ENCODE results near the gene GIT1.
A peak's percentile ranks its signal among the peaks of the same experiment; 100 is the strongest.

The GIT1 gene

GRCh38 chr17:29591146-29591736 is 1.8 kb upstream of the GIT1 start:
- peak overlapping the region; percentile 82 to 91 for H3K4me3 Mint-ChIP-seq
- H3K27me3 Mint-ChIP-seq: no peaks in the 10 kb centered on the region
- peak; percentile 23 for ATAC-seq
- no peaks in the 10 kb centered on the region for H3K9me3 Mint-ChIP-seq
- H3K27ac Mint-ChIP-seq: peak overlapping the region; percentile 74 to 81
- peaks cover 81% of the 10 kb centered on the region for H3K4me1 Mint-ChIP-seq
- peak; percentile 60 to 63 for DNase-seq

DNA sequence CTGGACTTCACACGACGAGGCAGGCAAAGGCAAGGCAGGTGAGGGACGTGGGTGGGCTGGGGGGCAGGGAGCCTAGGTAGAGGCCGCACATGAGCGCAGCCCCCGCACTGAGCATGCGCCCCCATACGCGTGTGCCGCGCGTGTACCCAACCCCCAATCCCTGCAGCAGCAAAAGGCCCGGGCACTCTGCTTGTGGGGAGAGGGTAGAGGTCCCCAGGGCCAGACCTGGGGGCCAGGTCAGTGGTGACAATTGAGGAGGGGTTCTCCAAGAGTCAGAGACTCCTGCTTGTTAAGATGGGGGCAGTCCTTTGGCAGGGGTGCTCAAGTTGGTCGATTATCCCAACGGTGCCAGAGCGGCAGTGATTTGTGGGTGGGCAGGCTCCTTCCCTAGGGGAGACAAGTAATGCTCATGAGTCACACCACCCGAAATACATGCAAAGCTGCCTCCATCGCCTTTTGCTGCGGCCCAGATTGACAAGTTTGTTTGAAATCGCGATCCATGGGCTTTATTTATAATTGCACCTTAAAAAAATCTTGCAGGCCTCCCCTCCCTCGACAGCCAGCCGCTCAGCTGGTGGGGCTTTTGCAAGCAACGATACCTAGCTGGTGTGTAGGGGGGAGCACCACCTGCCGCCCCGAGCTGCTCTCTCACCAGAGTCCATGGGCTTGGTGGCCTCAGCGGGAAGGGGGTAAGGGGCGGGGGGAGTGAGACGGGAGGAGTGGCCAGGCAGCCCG is 1.1 kb upstream of the GIT1 start:
- H3K4me3 Mint-ChIP-seq: peak overlapping the region; percentile 82 to 91
- no peaks in the 10 kb centered on the region for H3K9me3 Mint-ChIP-seq
- H3K27ac Mint-ChIP-seq: peak overlapping the region in 1 of 2 donors; percentile 59
- ATAC-seq: no peak
- peak; percentile 46 to 51 for DNase-seq
- no peaks in the 10 kb centered on the region for H3K27me3 Mint-ChIP-seq
- peaks cover 85% of the 10 kb centered on the region for H3K4me1 Mint-ChIP-seq

- peak in 1 of 2 donors; percentile 59 for DNase-seq
- peak overlapping the region; percentile 95 to 98 for H3K4me3 Mint-ChIP-seq
- ATAC-seq: peak; percentile 30
- H3K9me3 Mint-ChIP-seq: no peaks in the 10 kb centered on the region
- H3K27me3 Mint-ChIP-seq: no peaks in the 10 kb centered on the region
- peak overlapping the region; percentile 41 to 84 for H3K27ac Mint-ChIP-seq
- H3K4me1 Mint-ChIP-seq: peaks cover 86% of the 10 kb centered on the region
These were observed 661 bp downstream of the GIT1 start for GRCh38 chr17:29588562-29589411.

GRCh38 chr17:29588017-29588561 is 1.4 kb downstream of the GIT1 start:
- Mint-ChIP-seq H3K4me3 (peak overlapping the region; percentile 95 to 98), H3K9me3 (no peaks in the 10 kb centered on the region), H3K4me1 (peaks cover 85% of the 10 kb centered on the region), H3K27ac (peak overlapping the region; percentile 84 to 95), H3K27me3 (no peaks in the 10 kb centered on the region)
- ATAC-seq: peak; percentile 8
- DNase-seq: peak in 1 of 2 donors; percentile 48

DNA sequence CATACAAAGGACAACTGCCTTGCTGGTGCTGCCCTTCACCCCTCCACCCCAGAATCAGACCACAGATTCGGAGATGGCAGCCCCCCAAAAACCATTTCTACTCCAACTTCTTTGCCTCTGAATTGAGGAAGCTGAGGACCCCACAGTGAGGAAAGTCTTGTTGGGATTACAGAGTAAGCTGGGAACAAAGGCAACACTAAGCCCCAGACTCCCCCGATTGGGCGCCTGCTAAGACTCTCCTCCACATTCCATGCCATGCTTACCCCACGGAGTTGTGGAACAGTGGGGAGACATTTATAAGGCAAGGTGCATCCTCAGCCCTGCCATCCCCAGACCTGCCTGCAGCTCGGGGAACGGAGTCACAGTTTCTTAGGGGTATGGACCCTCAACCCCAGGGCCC is 1.9 kb downstream of the GIT1 start:
- H3K9me3 Mint-ChIP-seq: no peaks in the 10 kb centered on the region
- H3K27me3 Mint-ChIP-seq: no peaks in the 10 kb centered on the region
- H3K27ac Mint-ChIP-seq: peak overlapping the region; percentile 82 to 95
- peak overlapping the region; percentile 95 to 98 for H3K4me3 Mint-ChIP-seq
- peaks cover 80% of the 10 kb centered on the region for H3K4me1 Mint-ChIP-seq
- DNase-seq: no peak
- ATAC-seq: no peak

DNA sequence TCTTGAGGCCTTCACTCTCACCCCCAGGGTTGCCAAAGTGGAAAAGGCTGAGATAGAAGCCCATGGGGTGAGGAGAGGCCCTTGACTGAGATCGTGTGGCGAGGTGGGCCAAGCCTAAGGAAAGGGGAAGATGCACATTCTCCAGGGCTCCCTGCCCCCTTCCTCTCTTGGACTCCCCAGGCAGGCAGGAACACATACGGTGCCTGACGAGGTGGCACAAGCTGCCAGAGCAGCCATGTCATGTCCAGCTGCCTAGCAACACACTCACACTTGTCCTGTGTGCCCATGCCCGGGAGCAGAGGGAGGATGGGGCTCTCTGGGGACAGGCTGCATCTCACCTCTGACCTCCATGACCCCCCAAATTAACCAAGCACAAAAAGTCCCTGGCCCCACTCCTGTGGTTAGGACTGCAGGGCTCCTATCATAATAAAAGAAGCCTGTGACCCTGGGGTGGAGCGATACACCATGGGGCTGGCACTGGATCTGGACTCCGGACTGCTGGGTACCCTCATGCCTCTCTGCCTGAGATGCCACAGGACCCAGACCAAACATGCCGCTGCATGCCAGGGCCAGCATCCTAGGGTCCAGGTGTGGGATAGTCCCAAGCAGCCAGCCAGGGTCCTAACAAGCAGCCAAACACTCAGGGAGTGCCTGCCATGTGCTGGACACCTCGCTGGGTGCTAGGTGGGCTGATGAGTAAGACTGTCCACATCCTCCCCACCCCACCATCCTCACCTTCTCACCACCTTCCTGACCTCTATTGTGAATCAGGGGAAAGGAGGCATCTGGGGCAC is 2.6 kb downstream of the GIT1 start:
- Mint-ChIP-seq H3K4me3 (peak overlapping the region; percentile 95 to 98), H3K27ac (peak overlapping the region; percentile 82 to 84), H3K4me1 (peaks cover 73% of the 10 kb centered on the region), H3K27me3 (no peaks in the 10 kb centered on the region), H3K9me3 (no peaks in the 10 kb centered on the region)
- DNase-seq: no peak
- no peak for ATAC-seq

DNA sequence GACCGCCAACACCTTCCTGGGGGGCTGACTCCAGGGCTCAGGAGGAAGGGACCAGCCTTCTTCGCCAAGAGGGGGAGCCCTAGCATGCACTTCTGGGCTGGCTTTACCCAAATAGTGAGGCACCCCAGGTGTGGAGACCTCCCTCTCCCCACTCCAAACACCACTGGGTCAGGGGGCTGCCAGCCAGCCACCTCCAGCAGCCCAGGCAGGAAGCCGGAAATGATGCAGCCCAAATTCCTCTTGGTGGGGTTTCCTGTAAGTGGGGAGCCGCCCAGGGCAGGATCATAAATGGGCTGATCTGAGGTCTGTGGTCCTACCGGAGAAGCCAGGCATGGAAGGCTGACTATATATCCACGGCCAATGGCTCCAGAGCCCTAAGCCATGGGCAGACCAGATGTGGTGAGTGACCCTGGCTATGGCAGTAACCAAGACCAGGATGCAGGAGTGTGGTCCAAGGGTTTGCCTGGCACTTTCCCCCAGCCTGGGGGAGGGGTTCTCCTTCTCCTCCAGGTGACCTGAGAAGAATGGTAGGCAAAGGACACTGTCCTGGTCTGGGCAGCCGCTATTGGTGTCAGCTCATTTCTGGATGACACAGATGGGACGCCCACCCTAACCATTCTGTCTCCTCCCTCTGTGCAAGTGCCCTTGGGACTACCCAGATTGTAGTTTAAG is 4.2 kb downstream of the GIT1 start:
- DNase-seq (peak in 1 of 2 donors; percentile 41), ATAC-seq (no peak)
- Mint-ChIP-seq H3K4me1 (peaks cover 72% of the 10 kb centered on the region), H3K9me3 (no peaks in the 10 kb centered on the region), H3K4me3 (peak overlapping the region; percentile 63 to 76), H3K27ac (peak overlapping the region; percentile 34 to 86), H3K27me3 (no peaks in the 10 kb centered on the region)

- Mint-ChIP-seq H3K9me3 (no peaks in the 10 kb centered on the region), H3K4me3 (peak overlapping the region; percentile 63 to 76), H3K27me3 (no peaks in the 10 kb centered on the region), H3K4me1 (peaks cover 72% of the 10 kb centered on the region), H3K27ac (peak overlapping the region; percentile 86 to 89)
- no peak for ATAC-seq
- no peak for DNase-seq
These were observed 4.9 kb downstream of the GIT1 start for GRCh38 chr17:29584452-29585079.

- H3K4me1 Mint-ChIP-seq: peaks cover 72% of the 10 kb centered on the region
- ATAC-seq (no peak), DNase-seq (peak in 1 of 2 donors; percentile 7)
- no peaks in the 10 kb centered on the region for H3K27me3 Mint-ChIP-seq
- no peaks in the 10 kb centered on the region for H3K9me3 Mint-ChIP-seq
- H3K27ac Mint-ChIP-seq: peak overlapping the region in 1 of 2 donors; percentile 89
- peak overlapping the region in 1 of 2 donors; percentile 15 for H3K4me3 Mint-ChIP-seq
These were observed 5.9 kb downstream of the GIT1 start for GRCh38 chr17:29583324-29584248.

DNA sequence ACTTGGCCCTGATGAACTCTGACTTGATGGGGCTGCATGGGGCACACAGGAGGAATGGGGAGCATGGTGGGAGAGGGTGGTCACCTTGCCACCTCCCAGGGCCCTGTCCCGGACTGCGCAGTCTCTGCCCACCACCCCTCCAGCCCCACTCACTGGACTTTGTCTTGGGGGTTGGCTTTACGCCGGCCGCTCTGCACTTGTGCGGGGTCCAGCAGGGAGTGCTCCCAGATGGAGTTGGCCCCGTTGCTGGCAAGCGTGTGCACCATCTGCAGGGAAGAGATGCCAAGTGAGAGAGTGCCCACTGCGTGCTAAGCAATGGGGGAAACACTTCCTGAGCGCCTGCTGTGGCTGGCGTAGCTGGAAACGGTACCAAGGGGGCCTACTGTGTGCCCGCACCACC is 6.7 kb downstream of the GIT1 start:
- Mint-ChIP-seq H3K4me3 (no peak overlapping the region), H3K9me3 (no peaks in the 10 kb centered on the region), H3K27me3 (no peaks in the 10 kb centered on the region), H3K4me1 (peaks cover 64% of the 10 kb centered on the region), H3K27ac (no peak overlapping the region)
- ATAC-seq: no peak
- DNase-seq: peak in 1 of 2 donors; percentile 8

- DNase-seq (no peak), ATAC-seq (no peak)
- Mint-ChIP-seq H3K27me3 (no peaks in the 10 kb centered on the region), H3K27ac (peak overlapping the region in 1 of 2 donors; percentile 87), H3K9me3 (no peaks in the 10 kb centered on the region), H3K4me1 (peaks cover 59% of the 10 kb centered on the region), H3K4me3 (no peak overlapping the region)
These were observed 7.1 kb downstream of the GIT1 start for GRCh38 chr17:29582254-29582765.

DNA sequence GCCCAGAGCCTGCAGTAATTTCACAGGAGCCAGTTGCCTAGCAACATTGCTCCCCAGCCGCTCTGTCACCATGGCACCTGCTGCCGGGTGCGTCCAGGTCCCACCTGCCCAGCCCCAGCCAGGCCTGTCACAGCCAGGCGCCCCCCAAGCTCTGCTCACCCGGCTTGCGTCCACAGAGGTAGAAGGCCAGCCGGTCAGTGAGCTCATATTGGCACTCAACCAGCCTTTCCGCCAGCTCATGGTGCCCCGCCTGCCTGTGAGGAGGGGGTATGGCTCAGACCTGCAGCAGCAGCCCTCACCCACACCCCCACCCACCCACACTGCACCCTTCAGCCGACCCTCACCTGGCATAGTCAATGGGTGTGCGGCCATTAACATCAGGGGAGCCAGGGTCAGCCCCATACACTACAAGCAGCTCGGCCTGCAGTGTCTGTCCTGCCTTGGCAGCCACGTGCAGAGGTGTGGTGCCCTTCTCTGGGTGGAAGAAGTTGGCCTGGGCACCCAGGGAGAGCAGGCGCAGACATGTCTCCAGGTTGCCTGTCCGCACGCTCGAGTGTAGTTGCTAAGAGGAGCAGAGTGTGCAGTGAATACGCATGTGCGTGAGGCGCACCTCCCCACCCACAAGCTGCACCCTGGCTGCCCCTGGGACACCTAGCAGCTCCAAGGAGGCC is 7.7 kb downstream of the GIT1 start:
- ATAC-seq: no peak
- Mint-ChIP-seq H3K9me3 (no peaks in the 10 kb centered on the region), H3K27me3 (no peaks in the 10 kb centered on the region), H3K27ac (no peak overlapping the region), H3K4me1 (peaks cover 53% of the 10 kb centered on the region), H3K4me3 (no peak overlapping the region)
- no peak for DNase-seq

Measured in stimulated activated naive CD8-positive, alpha-beta T cell treated with anti-CD3 and anti-CD28 coated beads, Interleukin-15, amount 100 ng/mL, for 72 hours (primary cell).